Eye (tissue), 1 donor: ENCODE measurements around the gene IGF1R.

Source experiments
- DNase-seq: peaks from one replicate; pipeline ENCODE4 v3.0.0-alpha.2; 2015

The IGF1R gene

DNA sequence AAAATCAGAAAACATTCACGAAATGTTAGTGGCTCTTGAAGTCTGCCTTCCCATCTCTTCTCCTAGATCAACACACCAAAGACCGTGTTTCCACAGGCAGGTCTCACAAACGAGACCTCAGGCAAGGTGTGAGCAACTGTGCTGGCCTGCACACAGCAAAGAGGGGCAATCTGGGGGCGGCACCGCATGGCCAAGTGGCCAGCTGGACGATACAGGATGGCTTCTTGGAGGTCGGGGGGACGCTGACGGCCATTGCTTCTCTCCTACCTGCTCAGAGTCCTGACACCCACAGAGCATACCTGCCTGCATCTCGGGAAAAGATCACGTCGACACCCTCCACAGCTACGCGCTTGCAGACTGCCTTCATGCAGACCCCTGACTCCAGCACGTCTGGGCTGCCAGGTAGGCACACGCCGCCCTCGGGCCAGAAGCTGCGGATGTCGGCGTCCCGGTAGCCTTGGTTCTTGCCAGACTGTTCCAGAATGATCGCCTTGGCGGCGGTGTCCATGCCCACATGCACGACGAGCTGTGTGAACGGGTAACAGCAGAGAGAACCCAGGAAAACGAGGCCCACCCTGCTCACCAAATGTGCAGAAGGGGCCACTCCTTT lies 320.9 kb downstream of the IGF1R start:
- DNase-seq = no peak

DNA sequence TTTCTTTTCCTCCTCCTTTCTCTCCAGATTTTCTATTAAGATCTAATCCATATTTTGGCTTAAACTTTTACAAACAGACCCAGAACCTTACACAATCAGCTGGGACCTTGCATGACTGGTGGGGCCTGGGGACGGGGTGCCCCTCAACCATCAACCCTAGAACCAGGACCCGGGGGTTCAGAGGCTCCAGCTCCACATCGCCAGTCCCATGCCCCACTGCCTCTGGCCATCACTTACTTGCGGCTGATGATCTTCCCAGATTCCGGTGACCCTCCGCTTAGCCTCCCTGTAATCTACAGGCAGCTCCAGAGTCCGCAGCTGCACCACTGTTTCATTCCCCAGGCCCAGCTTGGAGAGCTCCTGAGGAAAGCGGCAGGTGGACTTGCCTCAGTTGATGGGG lies 322.5 kb downstream of the IGF1R start:
- no peak for DNase-seq

DNA sequence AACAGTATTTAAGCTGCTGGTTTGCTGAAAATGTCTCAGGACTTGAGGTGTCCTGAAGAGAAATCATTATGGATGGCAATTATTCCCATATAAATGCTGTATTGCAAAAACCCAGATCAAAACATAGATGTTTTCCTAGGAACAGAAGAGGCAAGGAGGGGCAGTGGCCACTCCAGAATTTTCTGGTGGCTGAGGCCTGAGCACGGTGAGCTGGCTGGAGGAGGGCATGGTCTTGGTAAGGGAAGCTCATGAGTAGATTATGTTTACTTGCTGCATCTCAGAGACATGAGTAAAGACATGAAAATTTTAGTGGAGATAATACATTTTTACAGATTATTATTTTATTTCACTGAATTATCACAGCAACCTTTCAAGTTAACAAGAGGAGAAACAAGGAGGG lies 328.2 kb downstream of the IGF1R start:
- DNase-seq = no peak

DNA sequence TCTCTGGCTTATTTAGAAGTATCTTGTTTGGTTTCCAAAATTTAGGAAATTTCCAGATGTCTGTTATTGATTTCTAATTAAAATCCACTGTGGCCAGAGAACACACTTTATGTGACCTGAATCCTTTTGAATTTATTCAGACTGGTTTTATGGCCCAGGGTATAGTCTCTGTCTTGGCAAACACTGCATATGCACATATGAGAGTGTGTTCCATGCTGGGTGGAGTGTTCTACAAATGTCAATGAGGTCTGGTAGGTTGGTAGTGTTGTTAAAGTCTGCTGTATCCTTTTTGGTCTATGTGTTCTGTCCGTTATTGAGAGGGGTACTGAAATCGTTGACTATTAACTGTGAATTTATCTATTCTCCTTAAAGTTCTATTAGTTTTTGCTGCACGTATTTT lies 329.1 kb downstream of the IGF1R start:
- no peak for DNase-seq

DNA sequence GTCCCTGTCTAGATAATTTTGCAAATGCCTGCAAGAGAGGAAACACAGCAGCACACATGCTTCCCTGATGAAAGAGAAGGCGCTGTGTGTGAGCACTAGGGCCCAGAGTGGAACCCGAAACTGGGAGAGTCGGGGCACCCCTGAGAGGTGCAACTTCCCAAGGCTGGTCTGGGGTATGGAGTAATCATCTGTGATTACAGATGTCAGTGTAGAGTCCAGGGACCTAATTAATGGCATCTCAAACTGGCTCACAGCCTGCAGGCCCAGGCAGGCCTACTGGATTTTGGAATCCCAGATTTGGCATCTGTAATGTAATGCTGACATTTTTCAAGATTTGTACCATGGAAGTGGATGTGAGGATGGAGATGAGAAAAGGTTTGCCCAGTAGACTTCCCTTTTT lies 329.8 kb downstream of the IGF1R start:
- no peak for DNase-seq

DNA sequence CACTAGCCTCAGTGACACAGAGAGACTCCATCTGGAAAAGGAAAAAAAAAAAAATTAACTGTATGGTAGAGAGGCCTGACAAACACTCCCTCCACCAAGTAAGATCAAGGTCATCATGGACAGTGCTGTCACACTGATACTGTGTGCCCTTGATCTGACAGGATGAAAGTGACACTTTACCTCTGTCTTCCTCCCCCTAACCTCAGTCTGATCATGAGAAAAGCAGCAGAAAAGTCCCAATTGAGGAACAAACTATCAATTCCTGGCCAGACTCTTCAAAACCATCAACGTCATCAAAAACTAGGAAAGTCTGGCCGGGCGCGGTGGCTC lies 332.5 kb downstream of the IGF1R start:
- no peak for DNase-seq

DNA sequence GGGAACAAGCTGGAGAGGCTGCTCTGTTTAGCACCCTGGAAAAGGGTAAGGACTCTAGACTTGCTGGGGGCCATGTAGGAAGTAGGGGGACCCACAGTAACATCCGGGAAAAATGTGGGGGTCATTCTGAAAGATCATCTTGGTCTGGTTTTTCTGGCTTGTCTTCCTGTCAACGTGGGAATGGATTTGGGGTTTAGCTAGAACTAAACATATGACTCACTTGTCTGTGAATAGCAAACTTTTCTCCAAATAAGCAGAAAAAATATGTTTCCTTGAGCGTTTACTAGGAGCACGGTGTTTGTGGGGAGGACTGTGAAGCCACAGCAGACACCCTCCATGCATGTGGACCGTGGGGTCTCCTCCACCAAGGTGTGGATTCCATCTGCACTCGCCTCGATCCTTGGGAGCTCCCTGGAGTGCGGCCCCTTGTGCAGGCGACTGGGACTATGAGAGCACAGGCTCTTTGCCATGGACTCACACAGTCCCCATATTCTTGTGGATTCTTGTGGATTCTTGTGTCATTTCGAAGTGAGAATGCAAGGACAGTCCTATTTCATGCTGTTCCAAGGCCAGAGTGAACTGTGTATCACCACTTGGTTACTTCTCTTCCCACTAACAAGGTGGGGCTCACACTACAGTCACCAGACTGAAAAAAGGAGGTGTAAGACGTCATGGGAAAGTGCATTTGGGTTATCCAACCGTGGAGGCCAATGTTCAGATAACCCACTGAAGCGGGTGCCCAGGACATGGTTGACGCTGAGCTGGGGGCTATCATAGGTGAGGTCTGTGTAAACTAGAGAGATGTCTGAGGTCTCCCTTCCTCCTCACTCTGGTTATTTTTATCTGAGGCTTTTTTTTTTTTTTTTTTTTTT lies 333.7 kb downstream of the IGF1R start:
- DNase-seq = no peak

DNA sequence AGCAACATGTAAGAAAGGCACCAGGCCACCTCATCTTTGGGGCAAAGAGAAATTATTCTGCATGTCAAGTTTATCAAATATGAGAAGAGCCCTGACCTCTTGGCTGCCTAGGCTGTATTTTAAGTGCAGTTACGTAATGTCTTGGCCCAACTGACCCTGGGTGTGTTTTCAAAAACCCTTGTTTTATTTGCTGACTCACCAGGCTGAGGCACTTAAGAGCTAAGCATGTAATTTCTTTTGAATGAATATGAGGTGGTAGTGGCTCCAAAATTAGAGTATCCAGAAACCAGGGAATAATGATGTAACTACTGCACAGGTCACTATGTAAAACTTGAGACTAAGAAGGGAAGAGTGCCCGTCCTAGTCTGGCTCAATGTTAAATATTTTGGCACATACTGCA lies 335.0 kb downstream of the IGF1R start:
- DNase-seq = no peak

DNA sequence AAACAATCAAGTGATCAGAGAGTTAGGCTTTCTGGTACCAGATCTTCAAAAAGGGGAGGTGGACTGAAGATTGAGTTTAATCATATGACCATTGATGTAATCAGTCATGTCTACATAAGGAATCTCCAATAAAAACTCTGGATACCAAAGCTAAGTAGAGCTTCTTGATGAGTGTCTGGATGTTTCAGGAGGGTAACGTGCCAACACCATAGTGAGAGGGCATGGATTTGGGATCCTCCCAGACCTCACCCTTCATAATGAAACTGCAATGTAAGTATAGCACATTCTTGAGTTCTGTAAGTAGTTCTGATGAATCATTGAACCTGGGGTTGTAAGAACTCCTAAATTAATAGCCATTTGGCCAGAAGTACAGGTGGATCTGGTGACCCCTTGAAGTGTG lies 337.9 kb downstream of the IGF1R start:
- no peak for DNase-seq

DNA sequence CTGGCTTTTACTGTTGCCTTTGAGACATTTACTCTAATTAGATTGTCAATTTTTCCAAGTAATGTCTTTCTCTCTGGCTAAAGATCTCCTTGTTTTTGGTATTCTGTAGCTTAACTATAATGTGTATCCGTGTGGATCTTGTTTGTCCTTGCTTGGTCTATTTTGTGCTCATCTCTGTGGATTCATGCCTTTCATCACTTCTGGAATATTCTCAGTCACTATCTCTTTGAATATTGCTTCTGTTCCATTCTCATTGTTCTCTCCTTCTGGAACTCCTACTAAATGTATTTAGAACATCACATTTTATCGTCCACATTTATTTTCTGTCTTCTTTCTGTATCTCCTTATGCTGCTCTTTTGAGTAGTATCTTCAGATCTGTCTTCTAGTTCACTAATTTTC lies 346.6 kb downstream of the IGF1R start:
- DNase-seq = no peak

DNA sequence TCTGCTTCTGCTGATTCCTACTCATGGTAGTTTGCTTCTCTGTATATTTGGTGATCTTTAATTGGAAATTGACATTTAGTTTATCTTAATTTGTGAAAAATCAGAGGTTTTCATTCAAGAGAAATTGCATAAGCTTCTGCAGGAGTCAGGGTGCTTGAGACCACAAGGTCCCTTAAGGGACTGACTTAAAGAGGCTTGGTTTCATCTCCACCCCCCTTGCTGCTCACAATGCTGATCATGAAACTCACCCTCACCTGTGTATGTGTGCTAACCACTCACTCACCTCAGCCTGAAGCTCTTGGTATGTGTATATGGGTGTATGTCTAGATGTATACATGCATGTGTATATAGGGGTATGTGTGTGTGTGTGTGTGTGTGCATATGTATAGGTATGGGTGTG lies 347.8 kb downstream of the IGF1R start:
- DNase-seq = no peak

DNA sequence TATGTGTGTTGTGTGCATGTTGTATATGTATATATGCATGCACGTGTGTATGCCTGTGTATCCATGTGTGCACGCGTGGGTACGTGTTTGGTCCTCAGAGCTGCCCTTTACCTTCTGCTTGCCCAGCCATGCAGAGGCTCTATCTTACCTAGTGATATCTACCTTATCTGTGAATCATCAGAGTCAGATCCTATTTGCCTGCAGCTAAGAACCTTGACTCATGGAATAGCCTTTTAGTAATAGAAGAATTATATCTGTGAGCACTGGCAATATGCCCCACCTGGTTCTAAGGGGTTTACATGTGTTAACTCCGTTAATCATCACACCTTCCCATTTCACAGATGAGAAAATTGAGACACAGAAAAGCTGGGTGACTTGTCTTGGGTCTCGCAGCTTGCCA lies 348.3 kb downstream of the IGF1R start:
- DNase-seq = no peak

DNA sequence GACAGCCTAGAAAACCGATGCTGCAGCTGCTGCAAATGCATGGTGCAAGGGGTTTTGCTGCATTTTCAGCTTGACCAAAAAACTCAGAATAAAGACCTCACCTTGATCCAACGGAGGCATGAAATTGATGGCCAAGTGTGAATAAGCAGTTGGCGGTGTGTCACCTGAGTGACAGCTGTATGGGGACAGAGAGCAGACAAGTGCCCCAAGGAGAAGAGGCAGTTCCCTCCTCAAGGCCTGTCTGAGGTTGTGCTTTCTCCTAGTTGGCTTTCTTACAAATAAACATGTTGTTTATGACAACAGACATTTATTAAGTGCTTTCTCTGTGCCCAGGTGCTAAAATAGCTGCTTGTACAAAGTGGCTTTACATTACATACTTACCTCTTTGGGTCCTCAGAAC lies 349.0 kb downstream of the IGF1R start:
- no peak for DNase-seq

DNA sequence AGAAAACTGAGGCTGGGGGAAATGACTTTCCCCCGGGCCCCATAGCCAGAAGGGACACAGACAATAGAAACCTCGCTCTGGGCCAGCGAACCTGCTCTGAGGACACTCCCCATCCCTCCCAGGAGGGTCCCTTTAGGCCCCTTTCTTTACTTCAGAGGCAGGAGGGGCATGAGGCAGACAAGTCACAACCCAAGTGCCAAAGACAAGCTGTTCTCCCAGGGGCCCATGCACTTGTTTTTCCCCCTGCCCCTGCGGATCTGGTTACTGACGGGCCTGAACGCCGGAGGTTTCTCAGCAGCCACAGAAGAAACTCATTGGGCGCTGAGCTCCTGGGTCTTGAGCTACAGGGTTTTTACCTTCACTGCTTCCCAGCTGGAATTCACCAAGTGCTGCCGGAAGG lies 349.4 kb downstream of the IGF1R start:
- DNase-seq = no peak

DNA sequence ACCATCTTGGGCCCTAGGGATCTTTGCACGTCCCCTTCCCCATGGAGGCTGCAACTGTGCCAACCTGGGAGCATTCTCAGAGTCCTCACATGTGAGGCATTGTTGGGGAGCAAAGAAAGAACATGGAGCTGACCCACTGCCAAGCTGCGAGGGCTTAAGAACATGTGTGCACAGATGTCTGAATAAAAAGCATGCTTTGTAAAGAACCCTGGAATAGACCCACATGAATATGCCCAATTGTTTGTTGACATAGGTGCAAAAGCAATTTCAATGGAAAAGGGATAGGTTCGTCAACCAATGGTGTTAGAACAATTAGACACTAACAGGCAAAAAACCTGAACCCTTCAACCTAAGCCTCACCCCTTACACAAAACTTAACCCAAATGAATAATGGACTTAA lies 349.9 kb downstream of the IGF1R start:
- DNase-seq = no peak

DNA sequence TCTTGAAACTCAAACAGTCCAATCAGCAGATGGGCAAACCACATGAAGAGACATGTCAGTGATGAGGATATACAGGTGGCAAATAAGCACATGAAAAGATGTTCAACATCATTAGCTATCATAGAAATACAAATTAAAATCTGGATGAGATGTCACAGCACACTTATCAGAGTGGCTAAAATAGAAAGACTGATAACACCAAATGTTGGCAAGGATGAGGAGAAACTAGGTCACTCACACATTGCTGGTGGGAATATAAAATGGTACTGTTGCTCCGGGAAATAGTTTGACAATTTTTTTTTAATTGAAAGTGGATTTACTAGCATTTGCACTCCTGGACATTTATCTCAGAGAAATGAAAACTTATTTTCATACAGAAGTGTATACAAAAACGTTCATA lies 350.9 kb downstream of the IGF1R start:
- no peak for DNase-seq

DNA sequence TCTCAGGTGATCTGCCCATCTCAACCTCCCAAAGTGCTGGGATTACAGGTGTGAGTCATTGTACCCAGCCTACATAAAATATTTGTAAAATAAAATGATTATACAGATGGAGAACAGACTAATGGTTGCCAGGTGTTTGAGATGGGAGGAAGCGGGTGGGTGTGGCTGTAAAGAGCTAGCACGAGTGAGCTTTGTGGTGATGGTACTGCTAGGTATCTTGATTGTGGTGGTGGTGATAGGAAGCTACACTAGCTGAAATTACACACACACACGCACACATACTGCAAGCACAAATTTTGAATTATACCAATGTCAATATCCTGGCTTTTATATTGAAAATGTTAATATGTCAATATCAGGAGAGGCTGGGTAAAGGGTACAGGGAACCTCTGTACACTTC lies 353.9 kb downstream of the IGF1R start:
- DNase-seq = no peak

DNA sequence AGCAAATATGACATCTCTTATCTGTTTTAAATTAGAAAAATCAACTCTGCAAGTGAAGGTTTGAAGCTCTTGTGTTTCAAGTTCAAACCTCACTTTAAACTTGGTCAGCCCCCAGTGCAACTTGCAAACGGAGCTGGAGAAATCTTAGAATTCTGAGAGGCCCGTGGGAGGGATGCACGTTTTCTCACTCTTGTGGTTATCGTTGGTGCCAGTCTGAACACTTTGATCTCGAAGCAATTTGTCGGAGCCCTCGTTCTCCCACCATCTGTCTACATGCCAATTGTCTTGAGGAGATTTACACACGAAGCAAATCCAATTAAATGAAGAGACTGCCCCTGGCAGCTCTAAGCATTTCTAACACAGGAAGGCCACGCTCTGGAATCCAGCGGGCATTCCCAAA lies 355.0 kb downstream of the IGF1R start:
- peak; percentile 33 for DNase-seq

DNA sequence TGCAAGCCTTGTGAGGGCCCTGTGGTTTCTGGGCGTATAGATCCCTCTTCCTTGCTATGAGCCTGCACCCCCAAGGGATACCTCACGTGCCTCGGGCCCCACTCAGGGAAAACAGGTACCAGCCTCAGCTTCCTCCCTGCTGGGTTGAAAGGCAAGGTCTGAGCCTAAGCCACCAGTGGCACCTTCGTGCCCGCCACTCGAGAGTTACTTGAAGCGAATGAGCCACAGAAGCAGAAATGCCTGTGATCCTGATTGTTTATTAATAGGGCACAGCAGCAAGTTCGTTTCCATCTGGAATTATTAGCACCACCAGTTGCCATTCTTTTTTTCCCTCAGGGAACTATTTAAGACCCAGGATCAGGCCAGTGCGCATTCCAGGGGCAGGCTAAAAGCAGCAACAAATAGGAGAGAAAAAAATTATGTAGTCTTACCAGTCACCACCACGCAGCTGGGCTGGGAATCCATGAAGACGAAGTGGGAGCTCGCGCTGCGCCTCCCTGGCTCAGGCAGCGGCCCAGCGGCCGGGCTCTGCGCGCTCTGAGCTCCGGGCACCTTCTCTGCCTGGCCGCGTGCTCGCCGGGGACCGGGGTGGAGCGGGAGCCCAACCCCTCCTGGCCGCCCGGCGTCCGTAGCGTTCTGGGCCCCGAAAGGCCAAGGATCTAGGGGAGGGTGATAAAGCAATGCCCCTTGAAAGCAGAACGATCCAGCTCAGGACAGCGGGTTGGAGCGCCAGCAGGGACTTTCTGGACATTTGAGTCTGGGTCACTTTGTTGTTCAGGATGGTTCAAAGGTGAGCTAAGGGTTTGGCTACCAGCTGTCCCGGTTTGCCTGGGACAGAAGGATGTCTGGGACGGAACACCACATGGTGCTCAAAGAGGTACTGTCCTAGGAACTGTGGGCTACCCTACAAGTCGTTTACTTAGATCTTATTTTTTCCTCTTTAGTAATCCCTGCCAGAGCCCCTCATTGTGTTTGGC lies 356.9 kb downstream of the IGF1R start:
- DNase-seq = peak; percentile 52

DNA sequence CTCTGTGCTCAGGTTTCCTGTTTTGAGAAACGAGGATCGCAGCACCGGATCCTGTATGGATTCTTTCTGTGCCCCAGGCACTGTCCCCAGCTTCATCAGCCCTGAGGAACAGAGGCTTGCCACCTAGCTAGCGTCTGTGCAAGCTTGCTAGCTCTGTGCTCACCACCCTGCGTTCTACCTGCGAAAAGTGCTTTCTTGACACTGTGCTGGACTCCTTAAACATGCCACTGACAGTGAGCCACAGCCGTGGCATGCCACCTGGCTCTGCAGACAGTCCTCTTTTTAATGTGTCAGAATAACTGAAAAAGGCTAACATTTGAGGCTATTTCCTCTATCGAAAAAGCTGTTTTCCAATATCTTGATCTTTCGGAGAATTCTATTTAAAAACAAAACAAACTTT lies 357.8 kb downstream of the IGF1R start:
- no peak for DNase-seq

DNA sequence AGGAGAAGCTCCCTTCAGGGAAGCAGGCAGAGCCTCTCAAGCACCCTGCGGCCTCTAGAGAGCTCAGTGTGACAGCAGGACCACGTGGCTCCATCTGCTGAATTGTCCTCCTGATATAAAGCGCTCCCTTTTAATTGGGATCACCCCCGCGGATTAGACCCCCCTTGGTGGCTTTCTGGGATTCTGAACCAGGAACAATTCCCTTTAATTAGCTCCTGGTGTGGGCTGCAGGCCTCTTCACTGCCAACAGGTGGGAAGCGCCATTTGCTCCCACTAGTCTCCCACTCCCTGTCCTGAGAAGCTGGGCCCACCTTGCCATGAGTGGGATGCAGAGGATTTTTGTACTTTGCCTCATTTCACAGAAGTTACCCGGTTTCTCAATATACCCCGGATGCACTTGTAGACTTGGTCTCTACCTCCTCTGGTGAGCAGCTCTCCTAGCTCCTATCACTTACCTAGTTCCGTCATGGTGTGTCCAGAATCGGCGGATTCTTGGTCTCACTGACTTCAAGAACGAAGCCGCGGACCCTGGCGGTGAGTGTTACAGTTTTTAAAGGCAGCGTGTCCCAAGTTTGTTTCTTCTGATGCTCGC lies 358.7 kb downstream of the IGF1R start:
- DNase-seq = no peak

DNA sequence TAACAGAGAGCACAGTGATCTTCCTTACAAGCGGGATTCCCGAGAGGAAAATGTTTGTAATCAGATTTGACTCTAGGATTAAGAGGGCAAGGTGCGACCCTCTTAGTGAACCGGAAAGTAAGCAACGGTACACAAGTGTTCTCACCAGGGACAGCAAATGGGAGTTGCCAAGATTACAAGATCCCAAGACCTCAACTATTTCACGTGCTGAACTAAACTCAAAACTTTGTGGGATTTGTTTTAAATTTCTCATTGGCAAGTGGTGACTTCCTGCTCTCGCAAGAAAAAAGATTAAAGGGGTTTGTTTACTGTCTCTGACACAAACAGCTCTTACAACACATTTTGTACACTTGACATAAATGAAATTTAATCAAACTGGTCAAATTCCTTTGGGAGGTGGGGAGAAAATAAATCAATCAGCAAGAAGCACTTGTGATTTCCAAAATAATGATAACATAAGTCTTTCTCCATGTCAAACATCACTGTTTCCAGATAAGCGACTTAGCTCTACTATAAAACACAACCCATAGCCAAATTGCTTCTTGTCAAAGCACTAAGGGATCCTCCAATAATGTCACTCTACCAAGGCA lies 361.5 kb downstream of the IGF1R start:
- DNase-seq = peak; percentile 23

DNA sequence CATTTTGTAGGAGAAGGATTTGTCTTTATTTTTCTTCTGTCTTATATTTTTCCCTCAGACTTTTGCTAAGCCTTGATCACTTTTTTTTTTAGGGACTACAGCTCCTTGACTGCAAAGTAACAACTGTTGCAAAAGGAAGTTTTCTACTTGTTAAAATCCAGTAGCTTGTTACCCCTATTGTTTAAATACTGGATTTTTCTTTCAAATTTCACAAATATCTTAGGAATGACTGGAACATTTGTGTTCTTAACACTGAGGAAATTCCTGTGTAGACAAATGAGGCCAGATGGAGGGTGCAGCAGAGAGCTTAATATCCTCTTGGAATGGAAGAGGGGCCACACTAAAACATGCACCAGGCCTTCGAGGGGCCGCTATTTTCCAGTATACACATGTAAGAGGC lies 362.4 kb downstream of the IGF1R start:
- DNase-seq = no peak
